ENCODE measurements around the gene RALA. TPM values are rescaled to one million over a fixed set of nuclear protein-coding genes. Genes with fewer than 3 reads are reported as not detected.
"Not testable (repeated sequence)": the region's sequence is repeated elsewhere in the genome, so short reads cannot be mapped to it uniquely, and the experiment has no call there.

The RALA gene
- total and polyA plus RNA-seq, 10 of the 15 experiments (the other 5 are each of a cell fraction or from before 2014, with no cell fraction given): 7.5 to 53.3 (median 23.1) TPM

DNA sequence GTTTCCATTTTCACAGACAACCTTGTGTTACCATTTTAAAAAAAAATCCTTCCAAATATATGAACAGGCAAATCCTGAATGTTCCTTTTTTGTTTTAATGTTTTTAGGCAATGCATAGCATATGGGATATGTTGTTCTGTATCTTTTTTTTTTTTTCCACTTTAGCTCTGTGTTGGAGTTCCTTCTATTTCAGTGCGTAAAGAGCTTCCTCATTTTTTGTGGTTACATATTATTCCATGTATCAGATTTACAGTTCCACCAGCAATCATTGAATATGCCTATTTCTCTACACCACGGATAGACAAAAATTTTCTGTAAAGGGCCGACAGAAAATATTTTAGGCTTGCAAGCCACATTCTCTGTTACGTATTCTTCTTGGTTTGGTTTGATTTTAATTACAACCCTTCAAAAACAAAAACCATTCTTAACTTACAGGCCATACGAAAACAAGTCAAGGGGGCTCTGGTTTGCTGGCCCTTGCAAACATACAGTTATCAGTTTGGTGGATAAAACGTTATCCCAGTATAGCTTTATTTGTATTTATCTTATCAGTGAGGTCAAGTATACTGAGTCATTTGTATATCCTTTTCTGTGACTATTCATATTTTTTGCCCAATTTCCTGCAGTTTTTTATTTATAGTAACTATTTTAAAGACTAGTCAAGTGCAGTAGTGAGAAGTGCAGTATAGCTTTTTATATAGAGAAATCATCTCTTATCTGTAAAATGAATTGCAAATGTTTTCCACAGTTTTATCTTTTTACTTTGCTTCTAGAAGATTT lies 55.7 kb downstream of the RALA start:
- Histone ChIP-seq H3K79me2 (ENCODE audit: control insufficient read depth, insufficient read depth, low read length) (peaks cover 2% of the 10 kb centered on the region; the same call in 1 of the 2 replicates), H3K4me3 (no peak overlapping the region), H3K4me1 (ENCODE audit: control insufficient read depth, insufficient read depth, low read length) (no peaks in the 10 kb centered on the region), H3K9ac (ENCODE audit: control insufficient read depth, insufficient read depth, low read length) (no peak overlapping the region), H2AFZ (ENCODE audit: control insufficient read depth, low read depth, low read length) (no peak overlapping the region), H3K36me3 (ENCODE audit: control insufficient read depth in 2 of 2, insufficient read depth in 2 of 2, low read length in 1 of 2) (no peaks in the 10 kb centered on the region), H3K27ac (ENCODE audit: control insufficient read depth, insufficient read depth) (no peak overlapping the region), H3K4me2 (ENCODE audit: control insufficient read depth, insufficient read depth) (no peak overlapping the region), H4K20me1 (ENCODE audit: control insufficient read depth, insufficient read depth) (no peaks in the 10 kb centered on the region), H3K9me3 (replicated peaks; ENCODE audit: control insufficient read depth, insufficient read depth, low read length) (peaks cover 4% of the 10 kb centered on the region; the same call in 2 of the 3 replicates), H3K27me3 (replicated peaks in 1 of 2; ENCODE audit: control insufficient read depth in 2 of 2, insufficient read depth in 2 of 2, low read length in 1 of 2) (no peaks in the 10 kb centered on the region)
- WGBS (ENCODE audit: insufficient coverage, insufficient replicate concordance, low lambda C conversion rate, missing lambda C conversion rate): 92% methylated on average over 6 of the region's 6 CpGs
- FAIRE-seq (no peak), DNase-seq (ENCODE audit: low read depth, low spot score) (no peak), ATAC-seq (no peak)
- in situ Hi-C loops (cut with MboI) (no loop called here), intact Hi-C loops (cut with micrococcal nuclease; ENCODE audit: unreplicated experiment) (no loop called here)
- ChIA-PET SMC1A (ENCODE audit: uncharacterized antibody, unreplicated experiment) (interaction anchor here (0.8 to 1.6 kb wide), 5 partner anchors 31 to 99 kb away, joined by 3 to 4 read pairs (median 3); no protein-coding TSS in a partner anchor), RAD21 (ENCODE audit: unreplicated experiment) (no interaction called here), CTCF (interaction anchor here (1.1 kb wide), 1 partner anchor 98 kb away, joined by 7 read pairs; no protein-coding TSS in a partner anchor), POLR2A (no interaction called here)
- no TSS peak for BruUV-seq (replicated peaks)
- TF ChIP-seq TBL1XR1 (IDR thresholded peaks at IDR 0.05; ENCODE audit: low read depth, low read length): no peak
- TF ChIP-seq BHLHE40 (IDR thresholded peaks at IDR 0.05; ENCODE audit: borderline replicate concordance in 1 of 2, low read depth in 2 of 2, low read length in 1 of 2): no peak
- TF ChIP-seq MYB (IDR thresholded peaks at IDR 0.05; ENCODE audit: borderline replicate concordance, low read depth, low read length): no peak
- no peak for TF ChIP-seq SIN3A (IDR thresholded peaks at IDR 0.05; ENCODE audit: low read depth, low read length)
- no peak for TF ChIP-seq MEF2A (IDR thresholded peaks at IDR 0.05; ENCODE audit: insufficient read depth, low read depth, low read length)

GRCh38 chr7:39679874-39680273 lies 56.5 kb downstream of the RALA start:
- H4K20me1 ChIP-seq (ENCODE audit: control insufficient read depth, insufficient read depth); CTCF ChIA-PET; H3K36me3 ChIP-seq (ENCODE audit: control insufficient read depth in 2 of 2, insufficient read depth in 2 of 2, low read length in 1 of 2); DNase-seq (ENCODE audit: low read depth, low spot score); H3K4me3 ChIP-seq; H3K27ac ChIP-seq (ENCODE audit: control insufficient read depth, insufficient read depth); in situ Hi-C loops (cut with MboI); H3K27me3 ChIP-seq (replicated peaks in 1 of 2; ENCODE audit: control insufficient read depth in 2 of 2, insufficient read depth in 2 of 2, low read length in 1 of 2); H2AFZ ChIP-seq (ENCODE audit: control insufficient read depth, low read depth, low read length); ATAC-seq; H3K79me2 ChIP-seq (ENCODE audit: control insufficient read depth, insufficient read depth, low read length); H3K9me3 ChIP-seq (replicated peaks; ENCODE audit: control insufficient read depth, insufficient read depth, low read length); FAIRE-seq; RAD21 ChIA-PET (ENCODE audit: unreplicated experiment); BruUV-seq (replicated peaks); H3K9ac ChIP-seq (ENCODE audit: control insufficient read depth, insufficient read depth, low read length); H3K4me2 ChIP-seq (ENCODE audit: control insufficient read depth, insufficient read depth); H3K4me1 ChIP-seq (ENCODE audit: control insufficient read depth, insufficient read depth, low read length); intact Hi-C loops (cut with micrococcal nuclease; ENCODE audit: unreplicated experiment); POLR2A ChIA-PET: not testable (repeated sequence)
- WGBS (ENCODE audit: insufficient coverage, insufficient replicate concordance, low lambda C conversion rate, missing lambda C conversion rate): 88% methylated on average over 9 of the region's 9 CpGs
- SMC1A ChIA-PET (ENCODE audit: uncharacterized antibody, unreplicated experiment): interaction anchor here (0.8 to 1.6 kb wide), 3 partner anchors 32 to 66 kb away, joined by 3 to 4 read pairs (median 4); no protein-coding TSS in a partner anchor
